Right atrium auricular region (tissue), 2 donors: Measurements from ENCODE around the gene RHOB. TPM values are rescaled to one million over a fixed set of nuclear protein-coding genes. Genes with fewer than 3 reads are reported as not detected.

Experiments
- DNase-seq: peaks from one replicate; pipeline ENCODE4 v3.0.0-alpha.2; 2019; ENCODE audit warnings: low spot score
- H3K27ac ChIP-seq, 2 donors: fragments of 200-600 bp; sonication (generic); 1 replicate in 1 of 2; 2 replicates in 1 of 2; pipeline ENCODE4 v1.5.1; 2016 to 2019
- H3K27me3 ChIP-seq, 2 donors: fragments of 200-600 bp; sonication (generic); one replicate each; pipeline versions ENCODE4 v1.5.1 to v1.6.0; 2017 to 2019
- H3K36me3 ChIP-seq: fragments of 200-600 bp; sonication (generic); one replicate; pipeline ENCODE4 v1.5.1; 2016
- H3K4me1 ChIP-seq, 2 donors: fragments of 200-600 bp; sonication (generic); one replicate each; pipeline versions ENCODE4 v1.5.1 to v1.6.0; 2017 to 2019
- H3K4me3 ChIP-seq, 2 donors: fragments of 200-600 bp; sonication (generic); 1 replicate in 1 of 2; 2 replicates in 1 of 2; pipeline ENCODE4 v1.5.1; 2017 to 2019; ENCODE audit warnings: mild to moderate bottlenecking in 1 of 2, moderate library complexity in 1 of 2
- H3K9me3 ChIP-seq, 2 donors: fragments of 200-600 bp; sonication (generic); one replicate each; pipeline ENCODE4 v1.5.1; 2019
- CTCF ChIP-seq, 2 donors: fragments of 200-600 bp; sonication (generic); IDR thresholded peaks; one replicate each; pipeline ENCODE4 v1.5.1; 2019; ENCODE audit warnings: antibody characterized with exemption in 2 of 2
- total RNA-seq, 2 donors: library from RNA; depleted of rRNA; stranded (reverse); fragments of >200 nt; gene quantifications; one replicate each; pipeline ENCODE4 v1.1.0, GENCODE V29; 2016

Gene RHOB
- total RNA-seq, 2 donors from 2014 or later, result 471 to 664 TPM

GRCh38 chr2:20419007-20419576, 27.8 kb upstream of the RHOB start:
- TF ChIP-seq CTCF (IDR thresholded peaks at IDR 0.05), result no peak

GRCh38 chr2:20419752-20420151, 27.1 kb upstream of the RHOB start:
- H3K27ac ChIP-seq, result peak overlapping the region; percentile 57 to 71
- H3K27me3 ChIP-seq, result no peaks in the 10 kb centered on the region
- no peaks in the 10 kb centered on the region for H3K9me3 ChIP-seq
- H3K4me3 ChIP-seq, result no peak overlapping the region
- H3K4me1 ChIP-seq, result peaks cover 0 to 31% of the 10 kb centered on the region in 2 donors
- no peaks in the 10 kb centered on the region for H3K36me3 ChIP-seq
- DNase-seq, result peak; percentile 52
- TF ChIP-seq CTCF (IDR thresholded peaks at IDR 0.05), result no peak

More at GRCh38 chr2:20419007-20419576, 27.8 kb upstream of the RHOB start:
- no peaks in the 10 kb centered on the region for H3K36me3 ChIP-seq
- DNase-seq, result peak; percentile 74
- H3K4me3 ChIP-seq, result no peak overlapping the region
- peak overlapping the region; percentile 57 to 71 for H3K27ac ChIP-seq
- no peaks in the 10 kb centered on the region for H3K27me3 ChIP-seq
- H3K4me1 ChIP-seq, result peaks cover 0 to 24% of the 10 kb centered on the region in 2 donors
- H3K9me3 ChIP-seq, result no peaks in the 10 kb centered on the region

- Histone ChIP-seq H3K9me3 (no peaks in the 10 kb centered on the region), H3K4me3 (no peak overlapping the region), H3K4me1 (peaks cover 0 to 35% of the 10 kb centered on the region in 2 donors), H3K27ac (peak overlapping the region; percentile 51 to 81), H3K36me3 (no peaks in the 10 kb centered on the region), H3K27me3 (no peaks in the 10 kb centered on the region)
- DNase-seq, result peak; percentile 58
- TF ChIP-seq CTCF (IDR thresholded peaks at IDR 0.05), result no peak
Observed at GRCh38 chr2:20421336-20421987, 25.4 kb upstream of the RHOB start.

GRCh38 chr2:20421988-20422370, 24.9 kb upstream of the RHOB start:
- TF ChIP-seq CTCF (IDR thresholded peaks at IDR 0.05), result no peak
- no peaks in the 10 kb centered on the region for H3K27me3 ChIP-seq
- no peaks in the 10 kb centered on the region for H3K9me3 ChIP-seq
- peak overlapping the region; percentile 51 to 81 for H3K27ac ChIP-seq
- peak; percentile 96 for DNase-seq
- H3K4me3 ChIP-seq, result no peak overlapping the region
- H3K36me3 ChIP-seq, result no peaks in the 10 kb centered on the region
- peaks cover 0 to 35% of the 10 kb centered on the region in 2 donors for H3K4me1 ChIP-seq

GRCh38 chr2:20422402-20423271, 24.2 kb upstream of the RHOB start:
- peak in 1 of 2 donors; percentile 17 for TF ChIP-seq CTCF (IDR thresholded peaks at IDR 0.05)
- H3K4me3 ChIP-seq, result no peak overlapping the region
- no peaks in the 10 kb centered on the region for H3K9me3 ChIP-seq
- H3K27me3 ChIP-seq, result no peaks in the 10 kb centered on the region
- peak overlapping the region; percentile 51 to 81 for H3K27ac ChIP-seq
- no peaks in the 10 kb centered on the region for H3K36me3 ChIP-seq
- peaks cover 0 to 35% of the 10 kb centered on the region in 2 donors for H3K4me1 ChIP-seq
- DNase-seq, result peak; percentile 61
